HG03571 (cell line): ENCODE results near the gene NCK1.

ENCODE experiments used
- ATAC-seq: cut with Tn5 transposase; IDR thresholded peaks from one replicate; pipeline ENCODE4 v1.9.1; 2021; ENCODE audit not compliant: unreplicated experiment

Gene NCK1

GRCh38 chr3:136906725-136907124 is 44.7 kb downstream of the NCK1 start:
- ATAC-seq, result no peak

- ATAC-seq, result no peak
These were observed 46.3 kb downstream of the NCK1 start for GRCh38 chr3:136908297-136908696.

- ATAC-seq, result no peak
These were observed 47.2 kb downstream of the NCK1 start for GRCh38 chr3:136909187-136909586.

- no peak for ATAC-seq
These were observed 48.7 kb downstream of the NCK1 start for GRCh38 chr3:136910697-136911096.

GRCh38 chr3:136913168-136913567 is 51.2 kb downstream of the NCK1 start:
- no peak for ATAC-seq

- ATAC-seq, result no peak
These were observed 52.7 kb downstream of the NCK1 start for GRCh38 chr3:136914739-136915138.

GRCh38 chr3:136916223-136916622 is 54.2 kb downstream of the NCK1 start:
- ATAC-seq, result no peak

GRCh38 chr3:136919799-136920580 is 58.0 kb downstream of the NCK1 start:
- no peak for ATAC-seq

- ATAC-seq, result no peak
These were observed 59.0 kb downstream of the NCK1 start for GRCh38 chr3:136920904-136921611.

- no peak for ATAC-seq
These were observed 63.6 kb downstream of the NCK1 start for GRCh38 chr3:136925425-136926190.

GRCh38 chr3:136928240-136928639 is 66.2 kb downstream of the NCK1 start:
- no peak for ATAC-seq

- ATAC-seq, result no peak
These were observed 68.1 kb downstream of the NCK1 start for GRCh38 chr3:136929977-136930670.

GRCh38 chr3:136931606-136932005 is 69.6 kb downstream of the NCK1 start:
- no peak for ATAC-seq

- no peak for ATAC-seq
These were observed 70.5 kb downstream of the NCK1 start for GRCh38 chr3:136932523-136932922.

- no peak for ATAC-seq
These were observed 71.2 kb downstream of the NCK1 start for GRCh38 chr3:136932978-136933772.

GRCh38 chr3:136937175-136937574 is 75.2 kb downstream of the NCK1 start:
- ATAC-seq, result no peak

GRCh38 chr3:136937851-136938250 is 75.8 kb downstream of the NCK1 start:
- ATAC-seq, result no peak

GRCh38 chr3:136938334-136938733 is 76.3 kb downstream of the NCK1 start:
- no peak for ATAC-seq

GRCh38 chr3:136939489-136939888 is 77.5 kb downstream of the NCK1 start:
- ATAC-seq, result no peak

- ATAC-seq, result no peak
These were observed 80.8 kb downstream of the NCK1 start for GRCh38 chr3:136942803-136943202.
